HG02759 (cell line): ENCODE data around the gene ZEB1.

Source experiments
- ATAC-seq: cut with Tn5 transposase; IDR thresholded peaks from one replicate; pipeline ENCODE4 v1.9.1; 2021; ENCODE audit warnings: mild to moderate bottlenecking, moderate library complexity; ENCODE audit not compliant: unreplicated experiment

Gene ZEB1

GRCh38 chr10:31578181-31578852, 259.3 kb downstream of the ZEB1 start:
- no peak for ATAC-seq

GRCh38 chr10:31578951-31579350, 259.9 kb downstream of the ZEB1 start:
- no peak for ATAC-seq
